HG03175 (cell line): ENCODE measurements around the gene FEV.

ENCODE experiments used
- ATAC-seq: cut with Tn5 transposase; IDR thresholded peaks from one replicate; pipeline ENCODE4 v1.9.1; 2021; ENCODE audit warnings: mild to moderate bottlenecking, moderate library complexity; ENCODE audit not compliant: unreplicated experiment

FEV gene

GRCh38 chr2:218979846-218980734 lies 4.9 kb downstream of the FEV start:
- peak; percentile 93 for ATAC-seq

GRCh38 chr2:218975060-218975777 lies 9.8 kb downstream of the FEV start:
- no peak for ATAC-seq

- no peak for ATAC-seq
Observed at GRCh38 chr2:218970894-218971293, 14.1 kb downstream of the FEV start.

- no peak for ATAC-seq
Observed at GRCh38 chr2:218964041-218964771, 20.8 kb downstream of the FEV start.

- no peak for ATAC-seq
Observed at GRCh38 chr2:218963601-218964000, 21.4 kb downstream of the FEV start.

GRCh38 chr2:218962859-218963492 lies 22.0 kb downstream of the FEV start:
- ATAC-seq: no peak

GRCh38 chr2:218961651-218962570 lies 23.1 kb downstream of the FEV start:
- ATAC-seq: no peak

GRCh38 chr2:218961229-218961628 lies 23.8 kb downstream of the FEV start:
- no peak for ATAC-seq

GRCh38 chr2:218960309-218961165 lies 24.4 kb downstream of the FEV start:
- ATAC-seq: no peak

- ATAC-seq: no peak
Observed at GRCh38 chr2:218959761-218960308, 25.1 kb downstream of the FEV start.

GRCh38 chr2:218959141-218959731 lies 25.7 kb downstream of the FEV start, which contains the start of gene CDK5R2:
CDK5R2 (plus strand) TSS chr2:218959666; CDS start chr2:218959821, 155 bp downstream.
- peak; percentile 90 for ATAC-seq

GRCh38 chr2:218958276-218958675 lies 26.7 kb downstream of the FEV start:
- ATAC-seq: no peak

- ATAC-seq: no peak
Observed at GRCh38 chr2:218957671-218958070, 27.3 kb downstream of the FEV start.

GRCh38 chr2:218956039-218956438 lies 28.9 kb downstream of the FEV start:
- ATAC-seq: no peak

- ATAC-seq: no peak
Observed at GRCh38 chr2:218954541-218955300, 30.3 kb downstream of the FEV start.

- ATAC-seq: no peak
Observed at GRCh38 chr2:218953366-218953954, 31.5 kb downstream of the FEV start.

- ATAC-seq: no peak
Observed at GRCh38 chr2:218952160-218952559, 32.8 kb downstream of the FEV start.
